Esophagus muscularis mucosa (tissue), 4 donors: ENCODE data around the gene CSTF2. TPM values are rescaled to one million over a fixed set of nuclear protein-coding genes. Genes with fewer than 3 reads are reported as not detected.
"Not testable (repeated sequence)": the region's sequence is repeated elsewhere in the genome, so short reads cannot be mapped to it uniquely, and the experiment has no call there.

Experiments
- DNase-seq: peaks from one replicate; pipeline ENCODE4 v3.0.0-alpha.2; 2017; ENCODE audit errors: extremely low spot score
- H3K27ac ChIP-seq, 4 donors: fragments of 200-600 bp; sonication (generic); replicated peaks in 1 of 4; 1 replicate in 3 of 4; 2 replicates in 1 of 4; pipeline ENCODE4 v1.5.1; 2016 to 2019; ENCODE audit warnings: mild to moderate bottlenecking in 1 of 4
- H3K27me3 ChIP-seq, 4 donors: fragments of 200-600 bp; sonication (generic); one replicate each; pipeline versions ENCODE4 v1.5.1 to v1.6.0; 2016 to 2019
- H3K36me3 ChIP-seq, 4 donors: fragments of 200-600 bp; sonication (generic); one replicate each; pipeline ENCODE4 v1.5.1; 2016 to 2019
- H3K4me1 ChIP-seq, 4 donors: fragments of 200-600 bp; sonication (generic); one replicate each; pipeline ENCODE4 v1.5.1; 2016 to 2019
- H3K4me3 ChIP-seq, 4 donors: fragments of 200-600 bp; sonication (generic); 1 replicate in 2 of 4; 2 replicates in 2 of 4; pipeline ENCODE4 v1.5.1; 2016 to 2019; ENCODE audit warnings: mild to moderate bottlenecking in 4 of 4, moderate library complexity in 1 of 4
- H3K9me3 ChIP-seq, 4 donors: fragments of 200-600 bp; sonication (generic); 1 replicate in 3 of 4; 2 replicates in 1 of 4; pipeline ENCODE4 v1.5.1; 2016 to 2019
- EP300 ChIP-seq: sonication (generic); formaldehyde crosslinking; IDR thresholded peaks from one replicate; pipeline ENCODE4 v1.6.1; 2017; ENCODE audit warnings: antibody characterized with exemption
- POLR2A ChIP-seq: fragments of 450-650 bp; IDR thresholded peaks from one replicate; pipeline ENCODE4 v1.6.1; 2017; ENCODE audit warnings: antibody characterized with exemption, moderate library complexity, mild to moderate bottlenecking, low read depth
- POLR2AphosphoS5 ChIP-seq, 2 donors: sonication (generic); formaldehyde crosslinking; IDR thresholded peaks; one replicate each; pipeline ENCODE4 v1.6.1; 2017; ENCODE audit warnings: antibody characterized with exemption in 2 of 2
- WGBS: methylation state at CpG from one replicate; pipeline ENCODE4 v1.1.5; 2018; 5-methylcytosine and 5-hydroxymethylcytosine counted together
- intact Hi-C: fragments of 100-400 bp; cut with DNase I; formaldehyde crosslinking; loops from one replicate; pipeline ENCODE4 v1.15.1; 2023
- total RNA-seq, 4 donors: library from RNA; depleted of rRNA; stranded (reverse); fragments of >200 nt; gene quantifications; one replicate each; pipeline versions ENCODE4 v1.1.0 to v1.2.1, GENCODE V29; 2016
- TF ChIP-seq, protein P1 (sequence below), 3 experiments: fragments of 200-600 bp in 2 of 3; fragments of 450-650 bp in 1 of 3; sonication (generic) in 2 of 3; IDR thresholded peaks; one replicate each; pipeline ENCODE4 v1.5.1; 2017 to 2019; ENCODE audit warnings: antibody characterized with exemption in 3 of 3, mild to moderate bottlenecking in 2 of 3, moderate library complexity in 1 of 3

Gene CSTF2
- total RNA-seq, 4 donors from 2014 or later = 7.6 to 9.2 (median 8.6) TPM

DNA sequence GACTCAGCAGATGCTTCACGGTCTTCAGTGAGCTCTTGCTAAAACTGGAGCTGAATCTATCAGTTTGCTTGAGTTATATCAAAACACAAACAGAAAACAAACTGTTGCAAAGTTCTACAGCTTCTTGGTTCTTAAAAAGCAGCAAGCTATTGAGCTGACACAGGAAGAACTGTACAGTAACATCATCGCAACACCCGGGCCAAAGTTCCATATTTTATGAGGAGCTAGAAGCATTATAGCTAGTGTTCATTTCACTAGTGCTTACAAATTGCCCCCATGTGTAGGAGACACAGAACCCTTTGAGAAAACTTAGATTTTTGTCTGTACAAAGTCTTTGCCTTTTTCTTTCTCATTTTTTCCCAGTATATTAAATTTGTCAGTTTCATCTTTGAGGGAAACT lies 17.3 kb upstream of the CSTF2 start:
- no peak for TF ChIP-seq EP300
- no peak for TF ChIP-seq POLR2A
- no peak for TF ChIP-seq POLR2AphosphoS5 (IDR thresholded peaks at IDR 0.05)
- TF ChIP-seq, protein P1, sequence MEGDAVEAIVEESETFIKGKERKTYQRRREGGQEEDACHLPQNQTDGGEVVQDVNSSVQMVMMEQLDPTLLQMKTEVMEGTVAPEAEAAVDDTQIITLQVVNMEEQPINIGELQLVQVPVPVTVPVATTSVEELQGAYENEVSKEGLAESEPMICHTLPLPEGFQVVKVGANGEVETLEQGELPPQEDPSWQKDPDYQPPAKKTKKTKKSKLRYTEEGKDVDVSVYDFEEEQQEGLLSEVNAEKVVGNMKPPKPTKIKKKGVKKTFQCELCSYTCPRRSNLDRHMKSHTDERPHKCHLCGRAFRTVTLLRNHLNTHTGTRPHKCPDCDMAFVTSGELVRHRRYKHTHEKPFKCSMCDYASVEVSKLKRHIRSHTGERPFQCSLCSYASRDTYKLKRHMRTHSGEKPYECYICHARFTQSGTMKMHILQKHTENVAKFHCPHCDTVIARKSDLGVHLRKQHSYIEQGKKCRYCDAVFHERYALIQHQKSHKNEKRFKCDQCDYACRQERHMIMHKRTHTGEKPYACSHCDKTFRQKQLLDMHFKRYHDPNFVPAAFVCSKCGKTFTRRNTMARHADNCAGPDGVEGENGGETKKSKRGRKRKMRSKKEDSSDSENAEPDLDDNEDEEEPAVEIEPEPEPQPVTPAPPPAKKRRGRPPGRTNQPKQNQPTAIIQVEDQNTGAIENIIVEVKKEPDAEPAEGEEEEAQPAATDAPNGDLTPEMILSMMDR (IDR thresholded peaks at IDR 0.05) = no peak
- Histone ChIP-seq H3K9me3 (peaks cover 0 to 22% (median 0%) of the 10 kb centered on the region in 4 donors), H3K4me1 (no peaks in the 10 kb centered on the region), H3K27me3 (no peaks in the 10 kb centered on the region), H3K4me3 (no peak overlapping the region), H3K27ac (no peak overlapping the region), H3K36me3 (no peaks in the 10 kb centered on the region)
- WGBS = 80% methylated on average over 3 of the region's 3 CpGs
- DNase-seq = no peak
- intact Hi-C loops = no loop called here

GRCh38 chrX:100804780-100805179 lies 15.4 kb upstream of the CSTF2 start:
- 43% methylated on average over 1 of the region's 1 CpG for WGBS
- H3K4me3 ChIP-seq = no peak overlapping the region
- DNase-seq = no peak
- H3K36me3 ChIP-seq = no peaks in the 10 kb centered on the region
- TF ChIP-seq POLR2AphosphoS5 (IDR thresholded peaks at IDR 0.05) (no peak), EP300 (no peak), POLR2A (no peak)
- TF ChIP-seq, protein P1 (IDR thresholded peaks at IDR 0.05) = no peak
- no peak overlapping the region for H3K27ac ChIP-seq
- no peaks in the 10 kb centered on the region for H3K27me3 ChIP-seq
- intact Hi-C loops = no loop called here
- H3K9me3 ChIP-seq = peaks cover 0 to 22% (median 0%) of the 10 kb centered on the region in 4 donors
- no peaks in the 10 kb centered on the region for H3K4me1 ChIP-seq

GRCh38 chrX:100808265-100808664 lies 11.9 kb upstream of the CSTF2 start:
- DNase-seq, H3K27me3 ChIP-seq, intact Hi-C loops, H3K4me3 ChIP-seq, H3K27ac ChIP-seq, H3K4me1 ChIP-seq, H3K36me3 ChIP-seq: not testable (repeated sequence)
- WGBS = 87% methylated on average over 7 of the region's 7 CpGs
- peaks cover 0 to 22% (median 0%) of the 10 kb centered on the region in 4 donors for H3K9me3 ChIP-seq

GRCh38 chrX:100812216-100813158 lies 7.7 kb upstream of the CSTF2 start:
- H3K4me1 ChIP-seq = no peaks in the 10 kb centered on the region
- TF ChIP-seq, protein P1 (IDR thresholded peaks at IDR 0.05) = no peak
- no peak for TF ChIP-seq POLR2AphosphoS5 (IDR thresholded peaks at IDR 0.05)
- no peak for TF ChIP-seq POLR2A
- TF ChIP-seq EP300 = no peak
- H3K36me3 ChIP-seq = no peaks in the 10 kb centered on the region
- no peak overlapping the region for H3K4me3 ChIP-seq
- WGBS = 56% methylated on average over 12 of the region's 12 CpGs
- H3K27ac ChIP-seq = no peak overlapping the region
- intact Hi-C loops = no loop called here
- H3K27me3 ChIP-seq = no peaks in the 10 kb centered on the region
- no peaks in the 10 kb centered on the region for H3K9me3 ChIP-seq
- no peak for DNase-seq

- H3K27ac ChIP-seq = no peak overlapping the region
- TF ChIP-seq POLR2AphosphoS5 (IDR thresholded peaks at IDR 0.05) (no peak), POLR2A (no peak), EP300 (no peak)
- TF ChIP-seq, protein P1 (IDR thresholded peaks at IDR 0.05) = no peak
- intact Hi-C loops = no loop called here
- DNase-seq = no peak
- H3K4me3 ChIP-seq = no peak overlapping the region
- WGBS = 67% methylated on average over 2 of the region's 2 CpGs
- H3K36me3 ChIP-seq = no peaks in the 10 kb centered on the region
- H3K4me1 ChIP-seq = peaks cover 0 to 11% (median 7%) of the 10 kb centered on the region in 4 donors
- H3K9me3 ChIP-seq = no peaks in the 10 kb centered on the region
- no peaks in the 10 kb centered on the region for H3K27me3 ChIP-seq
Observed at GRCh38 chrX:100817340-100817739, 2.9 kb upstream of the CSTF2 start.
